Endothelial cell of umbilical vein (primary cell): ENCODE data around the gene MED27. TPM values are rescaled to one million over a fixed set of nuclear protein-coding genes. Genes with fewer than 3 reads are reported as not detected.

Experiments
- BruUV-seq: library from RNA; stranded (reverse); fragments of 400-500 nt; replicated peaks from 2 replicates; lab custom pipeline; 2021; lab: Mats Ljungman, UMichigan
- CTCF ChIA-PET: fragments of 300-600, 350-600 bp; sonication (Branson Sonifier 250); formaldehyde crosslinking; loops from one replicate; lab custom pipeline; 2021; ENCODE audit warnings: antibody characterized with exemption, inconsistent platforms; lab: Charles Lee
- POLR2A ChIA-PET: fragments of 300-600, 350-600 bp; sonication (Branson Sonifier 250); formaldehyde crosslinking; loops from one replicate; lab custom pipeline; 2021; ENCODE audit warnings: antibody characterized with exemption, inconsistent platforms; lab: Charles Lee
- DNase-seq: peaks from one replicate; pipeline ENCODE4 v3.0.0-alpha.2; 2011; ENCODE audit warnings: low read depth, low spot score
- FAIRE-seq: peaks from 2 replicates; lab custom pipeline; 2011; peaks lifted over from hg19 to GRCh38; lab: Jason Lieb, UNC
- H2AFZ ChIP-seq: 2 replicates; pipeline ENCODE4 v1.6.0; 2012; ENCODE audit warnings: low read depth, low read length, control low read depth, inconsistent platforms
- H3K27ac ChIP-seq: 2 replicates; pipeline ENCODE4 v1.5.1; 2011; ENCODE audit warnings: low read depth, mild to moderate bottlenecking, control low read depth, low read length, moderate library complexity; ENCODE audit not compliant: insufficient read depth
- H3K27me3 ChIP-seq, 2 experiments: 2 replicates each; pipeline versions ENCODE4 v1.6.0 to v1.6.1; 2011; ENCODE audit warnings: low read length in 2 of 2, mixed read lengths in 1 of 2; ENCODE audit not compliant: control insufficient read depth in 2 of 2, insufficient read depth in 2 of 2
- H3K36me3 ChIP-seq, 2 experiments: 2 replicates in 1 of 2; 3 replicates in 1 of 2; pipeline ENCODE4 v1.5.1; 2011; ENCODE audit warnings: low read length in 2 of 2, mild to moderate bottlenecking in 1 of 2, moderate library complexity in 1 of 2; ENCODE audit not compliant: control insufficient read depth in 2 of 2, insufficient read depth in 2 of 2; ENCODE audit errors: extremely low read depth in 1 of 2
- H3K4me1 ChIP-seq: 3 replicates; pipeline ENCODE4 v1.5.1; 2011; ENCODE audit warnings: mild to moderate bottlenecking, low read length; ENCODE audit not compliant: control insufficient read depth, insufficient read depth; ENCODE audit errors: extremely low read depth
- H3K4me2 ChIP-seq: 2 replicates; pipeline ENCODE4 v1.6.1; 2011; ENCODE audit warnings: low read length, control low read depth, mixed read lengths; ENCODE audit not compliant: insufficient read depth
- H3K4me3 ChIP-seq, 3 experiments: fragments of 200-600 bp in 1 of 3; sonication (generic), shearing (Covaris generic) in 1 of 3; replicated peaks in 1 of 3; 2 replicates each; pipeline ENCODE4 v1.5.1; 2011 to 2016; ENCODE audit warnings: control low read depth in 3 of 3, low read length in 3 of 3, mild to moderate bottlenecking in 2 of 3, inconsistent platforms in 1 of 3, low read depth in 1 of 3, moderate library complexity in 1 of 3; ENCODE audit not compliant: insufficient read depth in 1 of 3
- H3K79me2 ChIP-seq: 2 replicates; pipeline ENCODE4 v1.6.0; 2012; ENCODE audit warnings: low read length, inconsistent platforms; ENCODE audit not compliant: control insufficient read depth, insufficient read depth
- H3K9ac ChIP-seq: replicated peaks from 2 replicates; pipeline ENCODE3; 2011; ENCODE audit warnings: low read length, control low read depth; ENCODE audit not compliant: insufficient read depth; ENCODE audit errors: extremely low read depth
- H3K9me1 ChIP-seq: replicated peaks from 3 replicates; pipeline ENCODE4 v1.6.0; 2011; ENCODE audit warnings: mild to moderate bottlenecking, low read length; ENCODE audit not compliant: control insufficient read depth, insufficient read depth; ENCODE audit errors: extremely low read depth
- H3K9me3 ChIP-seq: replicated peaks from 2 replicates; pipeline ENCODE4 v1.5.1; 2012; ENCODE audit warnings: low read length, inconsistent platforms; ENCODE audit not compliant: control insufficient read depth, insufficient read depth
- H4K20me1 ChIP-seq: replicated peaks from 2 replicates; pipeline ENCODE3; 2011; ENCODE audit warnings: mild to moderate bottlenecking, low read length; ENCODE audit not compliant: control insufficient read depth, insufficient read depth; ENCODE audit errors: extremely low read depth
- CTCF ChIP-seq, 2 donors: IDR thresholded peaks; 1 replicate in 1 of 2; 2 replicates in 1 of 2; pipeline ENCODE4 v1.5.1; 2011; ENCODE audit warnings: low read length in 2 of 2, mild to moderate bottlenecking in 2 of 2, moderate library complexity in 2 of 2, control low read depth in 1 of 2, inconsistent platforms in 1 of 2, low read depth in 1 of 2; ENCODE audit not compliant: insufficient read depth in 1 of 2; ENCODE audit errors: extremely low read depth in 1 of 2
- FOS ChIP-seq: IDR thresholded peaks from 2 replicates; pipeline ENCODE4 v1.6.1; 2011; ENCODE audit warnings: mild to moderate bottlenecking, low read length, moderate library complexity, borderline replicate concordance; ENCODE audit not compliant: insufficient read depth
- GATA2 ChIP-seq: IDR thresholded peaks from 2 replicates; pipeline ENCODE4 v1.7.0; 2011; ENCODE audit warnings: low read depth, mild to moderate bottlenecking, moderate library complexity, mixed read lengths, low read length; ENCODE audit not compliant: insufficient read length, insufficient read depth
- MAX ChIP-seq: IDR thresholded peaks from 2 replicates; pipeline ENCODE4 v1.6.1; 2011; ENCODE audit not compliant: insufficient read depth, insufficient read length
- MYC ChIP-seq: IDR thresholded peaks from one replicate; pipeline ENCODE4 v1.6.1; 2011; ENCODE audit warnings: mild to moderate bottlenecking, low read depth, low read length
- POLR2A ChIP-seq: IDR thresholded peaks from 2 replicates; pipeline ENCODE4 v1.6.1; 2012; ENCODE audit warnings: low read depth, mild to moderate bottlenecking, control low read depth, low read length
- POLR2AphosphoS5 ChIP-seq: IDR thresholded peaks from 2 replicates; pipeline ENCODE4 v1.6.1; 2012; ENCODE audit warnings: low read depth, mild to moderate bottlenecking, control low read depth, low read length, moderate library complexity; ENCODE audit not compliant: insufficient read depth
- dilution Hi-C: fragments of 300-500 bp; cut with MboI; formaldehyde crosslinking; loops from one replicate; pipeline ENCODE4 v1.15.0; 2019; ENCODE audit warnings: low sequenced_read_pairs; ENCODE audit not compliant: extremely low pct_ligation_motif_present
- intact Hi-C: fragments of 100-400 bp; cut with micrococcal nuclease; formaldehyde crosslinking; loops from one replicate; pipeline ENCODE4 v1.10.0; 2022
- polyA plus RNA-seq, 4 experiments: library from polyadenylated mRNA; depleted of rRNA in 3 of 4; stranded (reverse) in 3 of 4; unstranded in 1 of 4; fragments of >200 nt; gene quantifications; 2 replicates each; pipeline versions ENCODE4 v1.2.1 to v1.2.3, GENCODE V29; 2011 to 2012; ENCODE audit warnings: missing spikeins in 1 of 4
- total RNA-seq: library from RNA; stranded (reverse); gene quantifications from 2 replicates; pipeline ENCODE4 v1.2.3, GENCODE V29; 2021

The MED27 gene
- total and polyA plus RNA-seq, 2 donors (not counting 3 experiments of a cell fraction or from before 2014, with no cell fraction given), result 27.9 to 47.8 TPM

DNA sequence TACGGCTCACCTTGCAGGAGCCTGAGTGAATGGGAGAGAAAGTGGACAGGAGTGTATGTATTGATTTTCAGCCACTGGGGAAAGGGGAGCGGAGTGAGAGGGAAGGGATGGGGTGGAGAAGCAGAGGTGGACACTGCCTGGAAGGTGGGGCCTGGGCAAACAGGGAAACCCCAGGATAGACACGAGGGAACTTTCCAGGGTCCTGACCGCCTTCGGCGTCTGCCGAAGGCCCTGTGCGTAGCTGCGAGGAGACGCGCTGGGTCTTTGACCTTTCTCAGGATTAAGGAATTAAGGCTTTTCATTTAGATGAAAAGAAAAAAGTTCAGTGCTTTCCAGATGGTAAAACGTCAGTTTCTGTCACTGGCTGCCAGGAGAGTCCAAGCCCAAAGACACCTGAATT lies 205.2 kb downstream of the MED27 start:
- Histone ChIP-seq H3K4me2 (no peak overlapping the region), H3K9ac (no peak overlapping the region), H3K4me1 (peaks cover 4% of the 10 kb centered on the region), H3K4me3 (no peak overlapping the region), H2AFZ (no peak overlapping the region), H3K79me2 (no peaks in the 10 kb centered on the region), H3K27me3 (no peaks in the 10 kb centered on the region), H3K9me1 (no peaks in the 10 kb centered on the region), H3K36me3 (no peaks in the 10 kb centered on the region), H3K9me3 (no peaks in the 10 kb centered on the region), H3K27ac (no peak overlapping the region), H4K20me1 (no peaks in the 10 kb centered on the region)
- ChIA-PET CTCF (no interaction called here), POLR2A (no interaction called here)
- DNase-seq (no peak), FAIRE-seq (no peak)
- BruUV-seq, result no TSS peak
- intact Hi-C loops (no loop called here), dilution Hi-C loops (no loop called here)
- no peak for TF ChIP-seq MYC
- TF ChIP-seq MAX, result no peak
- no peak for TF ChIP-seq CTCF (IDR thresholded peaks at IDR 0.05; ENCODE audit: extremely low read depth in 1 of 2, insufficient read depth in 1 of 2, low read depth in 1 of 2, low read length in 2 of 2)
- TF ChIP-seq POLR2A, result no peak
- TF ChIP-seq POLR2AphosphoS5, result no peak
- TF ChIP-seq FOS, result no peak
- no peak for TF ChIP-seq GATA2
